Endothelial cell of umbilical vein (primary cell): ENCODE results near the gene MED13.
"Not testable (repeated sequence)": the region's sequence is repeated elsewhere in the genome, so short reads cannot be mapped to it uniquely, and the experiment has no call there.

Experiments used
- CTCF ChIP-seq, 2 donors: IDR thresholded peaks; 1 replicate in 1 of 2; 2 replicates in 1 of 2; pipeline ENCODE4 v1.5.1; 2011; ENCODE audit warnings: low read length in 2 of 2, mild to moderate bottlenecking in 2 of 2, moderate library complexity in 2 of 2, control low read depth in 1 of 2, inconsistent platforms in 1 of 2, low read depth in 1 of 2; ENCODE audit not compliant: insufficient read depth in 1 of 2; ENCODE audit errors: extremely low read depth in 1 of 2
- JUN ChIP-seq: IDR thresholded peaks from 2 replicates; pipeline ENCODE4 v1.6.1; 2011; ENCODE audit warnings: borderline replicate concordance, low read depth; ENCODE audit not compliant: insufficient read length, insufficient read depth
- POLR2AphosphoS5 ChIP-seq: IDR thresholded peaks from 2 replicates; pipeline ENCODE4 v1.6.1; 2012; ENCODE audit warnings: low read depth, mild to moderate bottlenecking, control low read depth, low read length, moderate library complexity; ENCODE audit not compliant: insufficient read depth
- TF ChIP-seq, protein P1 (sequence below): IDR thresholded peaks from 2 replicates; pipeline ENCODE4 v1.6.1; 2011; ENCODE audit not compliant: insufficient read depth, insufficient read length

DNA sequence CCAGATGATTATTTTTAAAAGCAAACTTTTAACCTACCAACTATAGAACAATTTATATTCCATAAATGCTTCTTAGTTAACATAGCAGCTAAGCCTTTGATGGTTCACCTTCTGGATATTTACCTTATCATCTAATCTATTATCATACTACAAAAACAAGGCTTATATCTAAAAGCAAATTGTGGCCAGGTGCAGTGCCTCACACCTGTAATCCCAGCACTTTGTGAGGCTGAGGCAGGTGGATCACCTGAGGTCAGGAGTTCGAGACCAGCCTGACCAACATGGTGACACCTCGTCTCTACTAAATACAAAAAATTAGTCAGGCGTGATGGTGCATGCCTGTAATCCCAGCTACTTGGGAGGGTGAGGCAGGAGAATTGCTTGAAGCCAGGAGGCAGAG is 61.9 kb downstream of the MED13 start:
- TF ChIP-seq, protein P1, sequence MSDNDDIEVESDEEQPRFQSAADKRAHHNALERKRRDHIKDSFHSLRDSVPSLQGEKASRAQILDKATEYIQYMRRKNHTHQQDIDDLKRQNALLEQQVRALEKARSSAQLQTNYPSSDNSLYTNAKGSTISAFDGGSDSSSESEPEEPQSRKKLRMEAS: not testable (repeated sequence)
- TF ChIP-seq CTCF (IDR thresholded peaks at IDR 0.05; ENCODE audit: extremely low read depth in 1 of 2, insufficient read depth in 1 of 2, low read depth in 1 of 2, low read length in 2 of 2); POLR2AphosphoS5; JUN: not testable (repeated sequence)
